GM23338 (cell line): ENCODE results near the gene ELL2. TPM values are rescaled to one million over a fixed set of nuclear protein-coding genes. Genes with fewer than 3 reads are reported as not detected.
A peak's percentile ranks its signal among the peaks of the same experiment; 100 is the strongest.

ENCODE experiments used
- ATAC-seq: fragments of 200-7000 bp; cut with Tn5 transposase; 3 replicates; pipeline ENCODE4 v1.9.1; 2020
- DNase-seq: peaks from one replicate; pipeline ENCODE4 v3.0.0-alpha.2; 2015; ENCODE audit warnings: low spot score
- H2AFZ ChIP-seq: fragments of 200-600 bp; sonication (generic); 2 replicates; pipeline ENCODE4 v1.8.0; 2016; ENCODE audit warnings: antibody characterized with exemption, mild to moderate bottlenecking, moderate library complexity
- H3F3A ChIP-seq: fragments of 200-600 bp; sonication (generic); replicated peaks from 2 replicates; pipeline ENCODE4 v1.8.0; 2017; ENCODE audit warnings: antibody characterized with exemption, mixed run types, low read depth
- H3K27ac ChIP-seq: fragments of 200-600 bp; sonication (generic); 2 replicates; pipeline ENCODE4 v1.6.1; 2016; ENCODE audit warnings: low read depth
- H3K27me3 ChIP-seq: fragments of 200-600 bp; sonication (generic); 2 replicates; pipeline ENCODE4 v1.8.0; 2016; ENCODE audit warnings: mild to moderate bottlenecking, mixed run types, moderate library complexity; ENCODE audit not compliant: insufficient read depth
- H3K36me3 ChIP-seq: fragments of 200-600 bp; sonication (generic); 2 replicates; pipeline ENCODE4 v1.8.0; 2016; ENCODE audit warnings: mild to moderate bottlenecking; ENCODE audit not compliant: insufficient read depth
- H3K4me1 ChIP-seq: fragments of 200-600 bp; sonication (generic); 2 replicates; pipeline ENCODE4 v1.8.0; 2016; ENCODE audit warnings: mild to moderate bottlenecking, moderate library complexity; ENCODE audit not compliant: insufficient read depth
- H3K4me2 ChIP-seq: fragments of 200-600 bp; sonication (generic); 2 replicates; pipeline ENCODE4 v1.7.1; 2017; ENCODE audit warnings: mixed run types
- H3K4me3 ChIP-seq: fragments of 200-600 bp; sonication (generic); 2 replicates; pipeline ENCODE4 v1.6.1; 2016; ENCODE audit warnings: mixed run types
- H3K79me2 ChIP-seq: fragments of 200-600 bp; sonication (generic); replicated peaks from 2 replicates; pipeline ENCODE4 v1.8.0; 2017; ENCODE audit warnings: mild to moderate bottlenecking; ENCODE audit not compliant: insufficient read depth
- H3K9me2 ChIP-seq: fragments of 200-600 bp; sonication (generic); 2 replicates; pipeline ENCODE4 v1.8.0; 2017; ENCODE audit not compliant: insufficient read depth
- H4K20me1 ChIP-seq: fragments of 200-600 bp; sonication (generic); replicated peaks from 2 replicates; pipeline ENCODE4 v1.8.0; 2017; ENCODE audit warnings: mild to moderate bottlenecking; ENCODE audit not compliant: insufficient read depth
- H3K27ac Mint-ChIP-seq: 2 replicates; pipeline ENCODE4 v1.8.0; 2020; ENCODE audit warnings: inconsistent platforms, mild to moderate bottlenecking, moderate library complexity, mixed read lengths
- H3K27me3 Mint-ChIP-seq: 3 replicates; pipeline ENCODE4 v1.8.0; 2022; ENCODE audit warnings: low read depth, mild to moderate bottlenecking, moderate library complexity, mixed read lengths, inconsistent platforms; ENCODE audit not compliant: insufficient read depth, poor library complexity
- H3K36me3 Mint-ChIP-seq: 3 replicates; pipeline ENCODE4 v1.8.0; 2021; ENCODE audit warnings: low read depth, mild to moderate bottlenecking, inconsistent platforms, moderate library complexity, mixed read lengths
- H3K4me1 Mint-ChIP-seq: 3 replicates; pipeline ENCODE4 v1.8.0; 2020; ENCODE audit warnings: mild to moderate bottlenecking, inconsistent platforms, mixed read lengths
- H3K4me3 Mint-ChIP-seq: 3 replicates; pipeline ENCODE4 v1.8.0; 2021; ENCODE audit warnings: moderate library complexity, mild to moderate bottlenecking, inconsistent platforms, mixed read lengths
- H3K9me3 Mint-ChIP-seq: 3 replicates; pipeline ENCODE4 v1.8.0; 2020; ENCODE audit warnings: moderate library complexity, mild to moderate bottlenecking, inconsistent platforms, mixed read lengths
- ETS1 ChIP-seq: IDR thresholded peaks from 2 replicates; pipeline ENCODE4 v1.6.1; 2016; ENCODE audit warnings: antibody characterized with exemption
- JUNB ChIP-seq: IDR thresholded peaks from one replicate; pipeline ENCODE4 v1.6.1; 2016; ENCODE audit warnings: antibody characterized with exemption; ENCODE audit not compliant: unreplicated experiment
- ZNF114 ChIP-seq: fragments of 250-450 bp; sonication (Bioruptor Pico); IDR thresholded peaks from 2 replicates; pipeline ENCODE4 v1.5.0; 2020; ENCODE audit warnings: mild to moderate bottlenecking, moderate library complexity
- ZNF462 ChIP-seq: fragments of 250-450 bp; sonication (Bioruptor Pico); IDR thresholded peaks from 2 replicates; pipeline ENCODE4 v1.5.0; 2020; ENCODE audit warnings: mild to moderate bottlenecking, moderate library complexity
- polyA plus RNA-seq: library from polyadenylated mRNA; unstranded; fragments of >200 nt; fragmentation: Nextera tagmentation; extraction: Ambion mirVana; gene quantifications from 2 replicates; pipeline ENCODE4 v1.2.1, GENCODE V29; 2016
- total RNA-seq: library from RNA; depleted of rRNA; stranded (reverse); fragments of >200 nt; shearing (Covaris generic); gene quantifications from 2 replicates; pipeline ENCODE4 v1.2.3, GENCODE V29; 2014

The ELL2 gene
- total and polyA plus RNA-seq, 2 experiments from 2014 or later, result 7.4 to 32.6 TPM

GRCh38 chr5:95863383-95863757 is 98.3 kb downstream of the ELL2 start (continued):
- TF ChIP-seq ZNF462 (CRISPR knock-in tag) (no peak), ZNF114 (CRISPR knock-in tag) (no peak), ETS1 (no peak)

DNA sequence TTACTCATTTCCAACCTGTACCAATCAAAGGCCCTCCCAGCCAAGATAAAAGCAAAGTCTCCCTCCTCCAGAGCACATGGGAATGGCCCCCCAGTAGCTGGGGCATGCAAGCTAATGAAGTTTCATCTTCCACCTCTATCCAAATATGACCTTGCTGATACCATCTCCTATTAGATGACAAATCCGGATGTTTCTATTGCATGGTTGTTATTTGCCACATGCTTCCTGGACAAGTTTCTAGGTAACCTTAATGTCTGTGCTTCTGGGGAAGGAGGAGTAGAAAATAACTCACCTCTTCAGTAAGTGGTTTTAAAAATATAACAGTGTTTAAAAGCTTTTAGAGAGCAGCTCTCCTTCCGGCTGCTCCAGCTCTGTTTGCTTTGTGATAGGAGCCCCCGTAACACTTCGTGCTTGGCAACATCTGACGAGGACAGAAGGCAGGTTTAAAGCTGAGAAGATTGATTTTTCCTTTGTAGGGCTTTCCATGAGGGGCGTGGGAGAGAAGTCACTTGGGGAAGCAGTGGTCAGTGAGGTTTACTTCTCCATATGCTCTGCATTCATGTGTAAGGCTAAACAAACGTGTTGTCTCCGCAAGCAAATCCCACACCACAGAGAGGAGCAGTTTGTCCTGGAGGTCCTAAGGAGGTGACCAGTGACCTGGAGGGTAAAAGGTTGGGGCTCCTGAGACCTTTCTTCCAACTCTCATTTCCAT is 98.8 kb downstream of the ELL2 start:
- H3K4me2 ChIP-seq, result no peak overlapping the region
- H3K9me2 ChIP-seq, result peaks cover 2% of the 10 kb centered on the region; the same call in 1 of the 2 replicates
- no peaks in the 10 kb centered on the region for H3F3A ChIP-seq
- Mint-ChIP-seq H3K4me1 (peaks cover 24% of the 10 kb centered on the region), H3K9me3 (no peaks in the 10 kb centered on the region), H3K4me3 (no peak overlapping the region), H3K27me3 (peaks cover 7% of the 10 kb centered on the region), H3K27ac (no peak overlapping the region), H3K36me3 (no peaks in the 10 kb centered on the region)
- TF ChIP-seq JUNB, result no peak
- no peak for TF ChIP-seq ETS1
- no peak for TF ChIP-seq ZNF462 (CRISPR knock-in tag)
- no peak for TF ChIP-seq ZNF114 (CRISPR knock-in tag)
- H3K4me3 ChIP-seq, result no peak overlapping the region
- peak overlapping the region; percentile 30; the same call in 1 of the 2 replicates for H2AFZ ChIP-seq
- H3K4me1 ChIP-seq, result no peaks in the 10 kb centered on the region; the same call in 1 of the 2 replicates
- H3K27ac ChIP-seq, result no peak overlapping the region
- H3K36me3 ChIP-seq, result no peaks in the 10 kb centered on the region
- no peaks in the 10 kb centered on the region for H4K20me1 ChIP-seq
- no peaks in the 10 kb centered on the region for H3K27me3 ChIP-seq
- DNase-seq (no peak), ATAC-seq (no peak)
- no peaks in the 10 kb centered on the region for H3K79me2 ChIP-seq
